Spleen (tissue), 7 donors: ENCODE measurements around the gene RAD52.

Experiments
- POLR2A ChIP-seq, 3 donors: fragments of 450-650 bp; IDR thresholded peaks; one replicate each; pipeline ENCODE4 v1.5.1; 2017; ENCODE audit warnings: antibody characterized with exemption in 3 of 3, mild to moderate bottlenecking in 1 of 3
- POLR2AphosphoS5 ChIP-seq, 3 donors: sonication (generic); formaldehyde crosslinking; IDR thresholded peaks; one replicate each; pipeline ENCODE4 v1.5.1; 2017; ENCODE audit warnings: antibody characterized with exemption in 3 of 3
- TF ChIP-seq, protein P1 (sequence below), 11 experiments: fragments of 200-600 bp in 7 of 11; fragments of 450-650 bp in 4 of 11; sonication (generic) in 4 of 11; IDR thresholded peaks in 8 of 11; conservative IDR thresholded peaks in 3 of 11; 1 replicate in 7 of 11; 2 replicates in 4 of 11; pipeline versions ENCODE4 v1.4.0 to v1.8.0; 2016 to 2021; ENCODE audit warnings: antibody characterized with exemption in 11 of 11, inconsistent platforms in 4 of 11, mild to moderate bottlenecking in 1 of 11
- donor health status: DM: no; HTN: no; CAD: no; lungs with moderate emphysema.
- donor health status: DM: no; HTN: no; CAD: no.
- donor health status: DM: no; HTN: no; CAD: no.

DNA sequence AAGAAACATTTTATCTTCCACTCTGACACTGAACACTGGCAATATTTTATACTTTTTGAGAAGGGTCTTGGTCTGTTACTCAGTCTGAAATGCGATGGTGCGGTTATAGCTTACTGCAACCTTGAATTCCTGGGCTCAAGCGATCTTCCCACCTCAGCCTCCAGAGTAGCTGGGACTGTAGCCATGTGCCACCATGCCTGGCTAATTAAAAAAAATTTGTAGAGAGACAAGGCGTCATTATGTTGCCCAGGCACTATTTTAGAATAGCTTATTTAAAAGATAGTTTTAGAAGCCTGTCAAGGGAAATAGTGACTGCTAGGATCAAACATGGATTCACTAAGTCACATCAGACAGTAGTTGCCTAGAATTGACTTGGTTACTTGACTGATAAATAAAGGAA, 47.4 kb upstream of the RAD52 start:
- TF ChIP-seq, protein P1, sequence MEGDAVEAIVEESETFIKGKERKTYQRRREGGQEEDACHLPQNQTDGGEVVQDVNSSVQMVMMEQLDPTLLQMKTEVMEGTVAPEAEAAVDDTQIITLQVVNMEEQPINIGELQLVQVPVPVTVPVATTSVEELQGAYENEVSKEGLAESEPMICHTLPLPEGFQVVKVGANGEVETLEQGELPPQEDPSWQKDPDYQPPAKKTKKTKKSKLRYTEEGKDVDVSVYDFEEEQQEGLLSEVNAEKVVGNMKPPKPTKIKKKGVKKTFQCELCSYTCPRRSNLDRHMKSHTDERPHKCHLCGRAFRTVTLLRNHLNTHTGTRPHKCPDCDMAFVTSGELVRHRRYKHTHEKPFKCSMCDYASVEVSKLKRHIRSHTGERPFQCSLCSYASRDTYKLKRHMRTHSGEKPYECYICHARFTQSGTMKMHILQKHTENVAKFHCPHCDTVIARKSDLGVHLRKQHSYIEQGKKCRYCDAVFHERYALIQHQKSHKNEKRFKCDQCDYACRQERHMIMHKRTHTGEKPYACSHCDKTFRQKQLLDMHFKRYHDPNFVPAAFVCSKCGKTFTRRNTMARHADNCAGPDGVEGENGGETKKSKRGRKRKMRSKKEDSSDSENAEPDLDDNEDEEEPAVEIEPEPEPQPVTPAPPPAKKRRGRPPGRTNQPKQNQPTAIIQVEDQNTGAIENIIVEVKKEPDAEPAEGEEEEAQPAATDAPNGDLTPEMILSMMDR (IDR thresholded peaks at IDR 0.05 in 8 of 11, conservative IDR thresholded peaks at IDR 0.05 in 3 of 11) = no peak
- TF ChIP-seq POLR2A (IDR thresholded peaks at IDR 0.05) (no peak), POLR2AphosphoS5 (IDR thresholded peaks at IDR 0.05) (no peak)
